HL-60/S4 treated with retinoic acid at 250 ng/mL for 4 days and 3 days (cell line): Measurements from ENCODE around the gene GSG1.

Experiments used
- in situ Hi-C: fragments of 300-500 bp; cut with MboI; formaldehyde crosslinking; loops from 2 replicates; pipeline ENCODE4 v1.7.0; 2022; ENCODE audit warnings: low sequenced_read_pairs

Gene GSG1

DNA sequence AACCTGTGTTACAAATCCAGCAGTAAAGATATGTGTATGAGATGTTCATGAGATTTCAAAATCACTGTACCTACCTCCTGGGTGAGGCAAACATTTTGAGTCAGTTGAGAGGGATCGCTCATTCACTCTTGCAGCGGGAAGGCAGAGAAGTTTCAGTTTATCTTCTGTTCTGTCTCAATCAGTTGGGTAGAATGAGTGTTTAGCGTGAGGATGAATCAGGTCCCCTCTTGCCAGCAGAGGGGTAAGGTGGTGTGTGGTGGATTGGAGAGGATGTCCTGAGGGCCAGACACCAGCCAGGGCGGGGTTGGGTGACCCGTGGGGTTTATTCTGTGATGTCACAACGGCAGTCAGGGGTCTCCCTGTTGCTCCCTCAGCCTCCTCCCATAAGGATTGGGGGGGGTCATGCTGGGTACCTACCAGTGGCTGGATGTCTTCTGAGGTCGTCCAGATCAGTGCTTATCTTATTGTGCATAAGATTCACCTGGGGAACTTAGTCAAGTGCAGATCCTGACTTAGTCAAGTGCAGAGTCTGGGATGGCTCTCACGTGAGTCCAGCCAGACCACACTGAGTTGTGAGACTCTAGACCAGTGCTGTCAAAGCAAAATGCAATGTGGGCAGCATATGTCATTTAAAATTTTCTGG, at the start of gene GSG1:
TSS of gene GSG1 (minus strand) at position 277 of the 643 bp plus-strand sequence. CDS start at position 122, 155 bp downstream.
- in situ Hi-C loops = no loop called here

DNA sequence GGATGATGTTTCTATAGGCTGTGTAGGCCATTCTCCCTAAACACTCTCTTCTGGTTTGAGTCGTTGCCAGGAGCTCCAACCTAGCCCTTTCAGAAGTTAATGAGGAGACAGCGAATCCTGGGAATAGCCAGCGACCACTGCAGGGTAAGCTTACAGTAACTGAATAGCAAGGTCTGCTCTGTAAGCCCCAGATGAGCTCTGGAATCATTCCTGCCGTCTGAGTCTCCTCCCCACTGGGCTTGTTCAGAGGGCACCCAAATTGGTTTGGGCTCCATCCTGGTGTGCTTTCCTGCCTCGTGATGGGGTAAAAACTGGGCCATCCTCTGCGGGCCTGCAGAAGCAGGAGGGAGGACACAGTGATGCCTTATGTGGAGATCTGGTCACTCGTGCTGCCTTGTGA, 49.7 kb upstream of the GSG1 start:
- in situ Hi-C loops = no loop called here

DNA sequence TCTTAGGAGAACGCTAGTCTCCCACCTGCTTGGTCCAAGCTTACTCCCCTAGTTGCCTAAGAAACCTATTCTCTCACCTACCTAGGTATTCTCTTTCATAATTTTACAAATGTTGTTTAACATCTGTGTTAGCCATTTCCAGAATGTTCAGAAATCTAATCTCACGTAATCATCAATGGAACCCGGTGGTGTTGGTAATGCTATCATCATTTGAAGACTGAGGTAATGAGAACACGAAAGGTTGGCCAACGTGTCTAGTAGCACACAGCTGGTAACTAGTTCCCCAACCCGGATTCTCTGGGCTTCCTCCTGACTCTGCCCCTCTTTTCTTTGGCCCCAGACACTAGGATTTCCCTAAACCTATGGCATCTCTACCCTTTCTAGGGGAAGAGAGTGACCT, 49.3 kb upstream of the GSG1 start:
- in situ Hi-C loops = no loop called here

DNA sequence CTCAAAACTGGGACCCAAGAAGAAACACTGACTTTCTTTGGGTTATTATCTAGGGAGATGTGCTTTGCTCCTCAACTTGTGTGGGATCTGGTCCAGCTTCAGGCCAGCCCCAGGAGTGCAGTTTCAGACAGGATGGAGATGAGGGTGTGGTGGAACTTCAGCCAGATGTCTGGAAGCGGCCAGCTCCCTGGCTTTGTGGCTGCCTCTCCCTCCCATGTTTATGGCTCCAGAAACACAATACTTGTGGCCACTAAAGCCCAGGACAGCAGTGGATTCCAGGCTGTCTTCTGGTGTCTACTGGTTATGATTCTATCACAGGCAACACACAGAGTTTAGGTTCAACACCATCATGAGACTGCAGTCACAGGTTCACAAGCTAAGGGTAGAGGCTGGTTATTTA, 48.8 kb upstream of the GSG1 start:
- in situ Hi-C loops = no loop called here

DNA sequence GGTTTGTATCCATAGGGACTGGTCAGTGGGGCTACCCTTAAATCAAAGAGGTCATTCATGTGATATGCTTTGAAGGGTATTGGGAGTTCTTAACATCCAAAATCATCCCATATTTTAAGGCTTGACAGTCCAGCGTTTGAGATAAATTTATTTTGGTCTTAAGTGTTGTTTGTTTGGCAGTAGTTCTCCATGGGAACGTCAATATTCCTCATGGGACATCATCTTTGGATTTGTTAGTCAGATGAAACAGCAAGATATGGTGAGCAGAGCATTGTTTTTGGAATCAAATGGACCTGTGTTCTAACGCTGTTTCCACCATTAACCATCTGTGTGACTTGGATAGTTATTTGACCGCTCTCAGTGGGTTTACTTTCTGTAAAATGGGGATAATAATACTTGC, 45.9 kb upstream of the GSG1 start:
- in situ Hi-C loops = no loop called here

DNA sequence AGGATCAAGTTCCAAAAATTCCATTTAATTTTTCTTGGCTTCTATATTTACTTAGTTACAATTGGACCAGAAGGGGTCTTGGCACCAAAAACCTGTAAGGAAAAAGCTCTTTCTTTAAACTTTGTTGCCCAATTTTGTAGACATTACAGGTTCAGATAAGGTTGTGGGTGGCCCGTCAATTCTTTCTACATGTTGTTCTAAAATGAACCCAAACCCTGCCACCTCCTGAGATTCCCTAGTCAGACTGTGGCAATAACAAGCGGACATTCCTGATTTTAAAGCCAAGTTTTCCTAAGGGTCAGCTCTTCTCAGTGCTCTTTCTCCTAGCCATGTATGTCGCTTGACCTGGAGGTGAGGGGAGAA, 45.0 kb upstream of the GSG1 start:
- in situ Hi-C loops = no loop called here

DNA sequence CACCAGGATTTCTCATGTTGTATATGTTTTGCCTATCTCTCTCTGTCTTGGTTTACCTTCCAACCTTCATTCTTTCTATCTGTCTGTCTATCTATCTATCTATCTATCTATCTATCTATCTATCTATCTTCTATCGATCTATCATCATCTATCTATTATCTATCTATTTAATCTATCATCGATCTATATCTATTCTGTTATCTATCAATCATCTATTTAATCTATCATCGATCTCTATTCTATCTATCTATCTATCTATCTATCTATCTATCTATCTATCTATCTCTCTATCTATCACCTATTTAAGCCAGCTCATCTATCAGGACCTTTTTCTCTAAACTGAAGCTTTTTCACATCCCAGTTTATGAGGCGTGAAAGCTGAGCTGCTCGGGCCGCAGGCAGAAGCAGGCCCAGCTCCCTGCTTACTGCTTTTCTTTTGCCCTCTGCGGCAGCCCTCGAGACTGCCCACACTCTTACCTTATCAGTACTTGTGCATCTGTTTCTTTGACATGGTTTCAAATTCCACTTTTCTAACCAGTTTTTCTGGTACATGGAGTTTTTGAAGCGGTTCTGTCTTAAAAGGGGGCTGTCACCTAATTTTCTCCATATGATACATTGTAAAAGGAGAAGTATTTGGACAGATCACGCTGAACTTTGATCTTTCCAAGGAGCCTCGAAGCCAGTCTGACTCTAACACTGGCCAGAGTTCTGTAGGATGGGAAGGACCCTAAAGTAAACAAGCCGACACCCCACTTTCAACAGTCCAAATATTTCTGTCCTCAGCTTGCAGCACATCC, 44.4 kb upstream of the GSG1 start:
- in situ Hi-C loops = no loop called here

DNA sequence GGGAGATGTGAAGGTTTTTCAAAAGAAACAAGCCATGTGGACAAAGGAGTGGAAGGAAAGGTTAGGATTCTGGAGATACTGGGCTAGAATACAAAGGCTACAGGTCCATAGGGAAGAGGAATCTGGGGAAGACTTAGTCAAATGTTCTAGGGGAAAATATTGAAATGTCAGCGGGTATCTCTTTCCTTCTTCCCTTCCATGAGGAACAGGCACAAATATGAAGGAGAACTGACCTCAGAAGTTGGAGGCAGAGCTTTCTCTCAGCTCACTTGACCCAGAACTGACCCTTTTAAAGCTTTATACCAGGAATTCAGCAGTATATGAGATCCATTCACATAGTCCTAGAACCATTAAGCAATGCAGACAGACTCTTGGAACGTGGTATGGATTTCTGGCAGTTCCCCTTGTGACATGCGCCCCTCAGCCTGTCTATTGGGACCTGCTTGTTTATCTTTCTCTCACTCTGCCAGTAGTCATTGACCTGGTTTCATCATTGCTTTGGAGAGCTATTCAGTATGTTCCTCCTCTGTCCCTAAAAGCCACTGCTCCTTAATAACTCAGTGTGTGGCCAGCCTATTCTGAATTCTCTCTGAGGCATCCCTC, 43.0 kb upstream of the GSG1 start:
- in situ Hi-C loops = no loop called here

DNA sequence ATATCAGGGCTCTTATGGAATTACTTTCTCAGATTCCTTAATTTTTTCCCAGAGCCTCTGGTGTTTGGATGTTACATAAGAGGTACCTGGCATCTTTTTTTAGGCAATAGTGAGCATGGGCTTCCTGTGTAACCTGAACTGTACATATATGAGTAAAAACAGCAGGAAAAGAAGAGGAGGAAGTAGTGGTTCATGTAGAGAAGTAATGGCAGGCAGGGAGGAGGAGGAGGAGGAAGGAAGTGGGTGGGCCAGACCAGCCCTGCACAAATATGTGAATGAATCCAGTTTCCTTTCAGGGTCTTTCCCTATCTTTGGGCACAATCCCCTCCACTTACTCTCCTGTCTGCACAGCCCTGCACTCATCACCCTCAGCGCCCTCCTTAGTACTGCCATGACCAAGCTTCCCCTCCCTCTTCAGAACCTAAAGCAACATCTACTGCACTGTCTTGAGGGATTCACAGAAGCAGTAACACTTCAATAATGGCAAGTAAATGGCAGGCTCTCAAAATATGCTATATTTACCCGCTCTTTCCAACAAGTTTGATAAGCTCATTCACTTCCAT, 40.9 kb upstream of the GSG1 start:
- in situ Hi-C loops = no loop called here

DNA sequence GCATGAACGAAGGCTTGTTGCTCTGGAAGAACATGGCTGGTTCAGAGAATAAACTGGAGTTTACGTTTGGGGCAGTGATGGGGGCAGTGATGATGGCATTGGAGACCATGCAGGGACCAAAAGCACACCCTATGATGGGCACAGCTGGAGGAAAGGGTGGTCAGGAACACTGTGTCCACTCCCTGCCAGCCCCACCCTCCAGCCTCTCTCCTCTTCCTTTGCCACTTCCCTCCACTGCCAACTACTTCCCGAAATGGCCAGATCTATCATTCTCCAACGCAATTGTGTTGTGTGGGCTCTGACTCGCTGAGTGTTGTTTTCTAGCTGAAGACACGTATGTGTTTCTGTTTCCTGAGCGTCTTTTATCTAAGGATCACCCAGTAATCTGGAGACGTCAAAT, 39.3 kb upstream of the GSG1 start:
- in situ Hi-C loops = no loop called here

DNA sequence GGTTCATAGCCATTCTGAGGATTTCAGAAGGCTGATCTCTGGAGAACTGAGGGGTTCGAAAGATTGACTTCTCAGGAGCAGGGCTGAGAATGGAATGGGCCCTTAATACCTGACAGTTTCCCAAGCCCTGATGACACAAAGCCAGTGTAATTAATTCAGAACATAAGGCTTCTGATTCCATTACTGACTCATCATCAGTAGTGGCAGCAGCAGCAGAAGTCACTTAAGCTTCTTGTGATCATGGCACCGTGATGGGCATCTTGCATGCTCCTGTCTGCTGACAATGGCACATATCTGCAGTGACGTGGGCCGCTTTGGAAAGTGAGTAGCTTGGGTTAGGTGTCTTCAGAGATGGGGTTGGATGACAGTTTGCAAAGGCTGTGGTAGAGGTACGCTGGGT, 38.2 kb upstream of the GSG1 start:
- in situ Hi-C loops = no loop called here

DNA sequence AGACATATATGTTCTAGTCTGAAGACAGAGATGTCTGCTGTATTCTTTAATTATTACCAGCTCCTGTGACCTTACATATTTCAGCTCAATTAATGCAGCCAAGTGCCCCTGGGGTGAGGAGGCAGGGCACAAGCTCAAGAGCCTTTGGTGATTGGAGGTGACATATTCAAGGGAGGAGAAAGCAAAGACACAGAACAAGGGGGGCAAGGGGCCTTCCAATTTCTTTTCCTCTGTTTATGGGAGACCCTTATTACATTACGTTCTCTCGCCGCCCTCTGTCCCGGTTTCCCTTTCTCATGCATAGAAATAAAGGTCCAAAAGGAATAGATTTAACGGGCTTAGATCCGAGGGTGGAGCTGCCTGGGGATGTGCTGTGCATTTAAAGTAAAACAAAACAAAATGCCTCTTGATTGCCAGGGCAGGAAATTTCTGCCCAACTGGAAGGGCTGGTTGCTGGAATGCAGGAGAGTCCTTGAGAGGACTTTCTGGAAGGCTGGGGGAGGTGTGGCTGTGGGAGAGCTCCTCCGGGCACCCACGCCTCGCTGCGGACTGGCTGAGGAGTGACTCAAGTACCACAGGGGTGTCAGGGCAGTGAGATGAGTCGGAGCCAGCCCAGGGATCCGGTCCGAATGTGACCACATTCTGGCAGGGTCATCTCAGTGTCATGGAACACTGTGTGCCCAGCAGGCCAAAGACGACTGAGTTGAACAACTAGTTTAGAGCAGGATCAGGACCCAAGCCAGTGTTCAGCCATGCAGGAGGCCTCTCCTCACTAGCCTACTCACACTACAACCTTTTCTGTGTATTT, 32.1 kb upstream of the GSG1 start:
- in situ Hi-C loops = no loop called here

DNA sequence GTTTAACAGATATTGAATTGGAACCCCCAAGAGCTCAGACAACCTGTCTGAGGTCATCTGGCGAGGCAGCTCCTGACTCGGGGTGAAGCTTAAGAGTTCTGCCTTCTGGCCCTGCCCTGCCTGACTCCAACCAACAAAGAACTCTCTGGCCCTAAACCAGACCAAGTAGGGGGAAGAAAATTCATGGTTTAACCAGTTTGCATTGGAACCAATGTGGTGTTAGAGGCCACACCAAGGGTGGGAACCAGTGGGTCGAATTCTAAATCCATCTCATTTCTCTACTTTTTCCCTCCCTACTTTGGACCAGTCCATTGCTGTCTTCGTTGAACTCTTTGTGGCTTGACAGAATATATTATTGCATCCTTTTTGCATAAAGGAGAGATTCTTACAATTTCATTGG, 30.4 kb upstream of the GSG1 start:
- in situ Hi-C loops = no loop called here

DNA sequence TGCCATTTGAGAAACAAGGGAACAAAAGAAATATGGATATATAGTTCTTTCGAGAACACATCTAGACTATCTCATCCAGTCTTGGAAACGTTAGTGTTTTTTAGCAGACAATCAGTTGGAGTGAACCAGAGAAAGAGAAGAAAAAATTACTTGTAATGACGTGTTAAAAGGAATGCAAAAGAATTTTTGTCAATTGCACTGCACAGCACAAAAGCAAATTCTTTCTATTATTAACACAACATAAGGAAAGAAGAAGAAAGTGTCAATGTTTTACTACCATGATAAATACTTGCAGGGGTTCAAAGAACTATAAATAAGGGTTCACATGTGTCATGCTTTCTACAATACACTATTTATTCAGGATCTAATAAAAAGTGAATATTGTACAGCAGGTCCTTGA, 27.5 kb upstream of the GSG1 start:
- in situ Hi-C loops = no loop called here

DNA sequence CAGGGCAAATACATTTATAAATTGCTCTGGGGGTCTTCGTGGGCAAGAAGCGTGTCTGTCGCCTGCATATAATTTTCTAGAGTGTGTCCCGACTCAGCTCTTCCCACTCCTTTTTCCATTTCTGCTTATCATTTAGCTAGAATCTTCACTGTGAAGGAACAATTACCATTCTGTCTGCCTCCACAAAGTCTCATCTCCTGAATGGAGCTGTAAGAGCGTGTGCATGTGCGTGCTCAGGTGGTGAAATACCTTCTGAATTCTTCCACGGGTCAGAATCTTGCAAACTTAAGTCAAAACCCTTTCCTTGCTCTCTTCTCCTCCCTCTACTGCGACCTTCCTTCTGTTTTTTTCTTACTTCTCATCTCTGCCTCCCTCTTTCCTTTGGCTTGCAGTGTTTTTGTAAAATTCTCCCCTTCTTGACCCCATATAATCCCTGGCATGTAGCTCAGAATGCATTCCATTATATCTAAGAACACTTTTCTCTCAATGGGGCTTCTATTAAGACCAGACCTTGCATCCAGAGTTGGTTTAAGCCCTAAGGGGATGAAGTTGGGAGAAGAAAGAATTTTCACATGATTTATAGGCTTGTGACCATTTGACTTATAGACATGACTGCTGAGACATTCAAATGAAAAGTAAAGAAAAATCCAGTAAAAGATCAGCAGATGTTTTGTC, 25.0 kb upstream of the GSG1 start:
- in situ Hi-C loops = no loop called here

DNA sequence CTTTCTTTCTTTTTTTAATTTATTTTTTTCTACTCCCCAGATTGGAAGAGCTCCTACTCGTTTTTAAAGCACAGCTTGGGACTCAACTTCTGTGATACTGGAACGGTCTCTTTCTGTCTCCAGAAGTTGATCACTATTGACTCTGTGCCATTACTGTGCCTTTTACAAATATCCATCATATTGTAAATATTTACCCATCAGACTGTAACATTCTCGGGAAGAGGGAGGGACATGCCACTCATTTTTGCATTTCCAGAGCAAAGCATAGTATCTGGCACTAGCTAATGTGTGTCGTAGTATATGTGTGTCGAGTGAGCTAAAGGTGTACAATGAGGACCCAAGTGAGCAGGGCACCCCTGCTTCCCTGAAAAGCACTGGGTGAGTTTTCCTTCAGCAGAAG, 24.0 kb upstream of the GSG1 start:
- in situ Hi-C loops = no loop called here

DNA sequence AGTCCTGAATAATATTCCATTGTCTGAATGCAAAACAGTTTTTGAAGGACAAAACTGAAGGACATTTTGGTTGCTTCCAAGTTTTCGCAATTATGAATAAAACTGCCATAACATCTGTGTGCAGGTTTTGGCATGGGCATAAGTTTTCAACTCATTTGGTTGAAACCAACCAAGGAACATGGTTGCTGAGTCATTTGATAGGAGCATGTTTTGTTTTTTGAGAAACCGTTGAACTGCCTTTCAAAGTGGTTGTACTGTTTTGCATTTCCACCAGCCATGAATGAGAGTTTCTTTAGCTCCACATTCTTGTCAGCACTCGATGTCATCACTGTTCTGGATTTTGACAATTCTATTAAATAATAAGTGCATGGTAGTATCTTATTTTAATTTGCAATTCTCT, 23.0 kb upstream of the GSG1 start:
- in situ Hi-C loops = no loop called here

DNA sequence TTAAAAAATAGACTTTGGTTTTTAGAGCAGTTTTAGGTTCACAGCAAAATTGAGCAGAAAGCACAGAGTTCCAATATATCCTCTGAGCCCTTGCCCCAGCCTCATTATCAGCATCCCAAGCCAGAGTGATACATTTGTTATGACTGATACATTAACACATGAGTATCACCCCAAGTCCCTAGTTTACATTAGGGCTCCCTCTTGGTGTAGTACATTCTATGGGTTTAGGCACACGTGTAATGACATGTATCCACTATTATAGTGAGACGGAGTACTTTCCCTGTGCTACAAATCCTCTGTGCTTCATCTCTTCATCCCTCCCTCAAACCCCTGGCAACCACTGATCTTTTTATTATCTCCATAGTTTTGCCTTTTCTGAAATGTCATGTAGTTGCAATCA, 22.5 kb upstream of the GSG1 start:
- in situ Hi-C loops = no loop called here

DNA sequence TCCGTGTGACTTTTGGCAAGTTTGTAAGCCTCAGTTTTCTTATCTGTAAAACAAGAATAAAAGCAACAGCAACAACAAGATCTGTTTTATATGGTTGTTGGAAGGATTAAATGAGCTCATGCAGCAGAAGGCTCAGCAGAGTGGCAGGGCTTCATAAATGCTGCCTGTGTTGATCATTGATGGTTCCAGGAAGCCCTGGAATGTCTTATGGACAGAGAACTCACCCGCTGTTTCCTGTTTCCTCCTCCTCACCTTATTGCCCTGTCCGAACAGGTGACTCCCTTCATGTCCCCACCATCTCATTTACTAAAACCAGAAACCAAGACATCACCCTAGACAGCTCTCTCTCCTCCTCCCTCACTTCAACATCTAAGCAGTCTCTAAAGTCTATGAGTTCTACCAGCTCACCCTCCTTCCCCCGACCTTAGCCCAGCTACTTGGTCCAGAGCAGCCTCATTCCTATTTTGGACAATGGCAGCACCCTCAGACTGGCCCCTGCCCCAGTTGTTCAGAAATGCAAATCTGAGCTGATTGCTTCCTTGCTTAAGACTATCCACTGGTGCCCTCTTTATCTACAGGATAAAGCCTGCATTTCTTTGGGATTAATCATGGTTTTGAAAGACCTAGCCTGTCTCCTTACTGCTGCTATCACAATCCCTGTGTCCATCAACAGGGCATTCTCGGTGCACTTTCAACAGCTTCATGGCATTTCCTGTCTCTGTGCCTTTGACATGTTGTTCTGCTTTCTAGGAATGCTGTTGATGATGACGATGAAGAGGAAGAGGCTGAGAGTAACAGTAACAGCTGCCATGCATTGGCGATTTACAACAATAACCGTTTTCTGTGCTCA, 21.4 kb upstream of the GSG1 start:
- in situ Hi-C loops = no loop called here

DNA sequence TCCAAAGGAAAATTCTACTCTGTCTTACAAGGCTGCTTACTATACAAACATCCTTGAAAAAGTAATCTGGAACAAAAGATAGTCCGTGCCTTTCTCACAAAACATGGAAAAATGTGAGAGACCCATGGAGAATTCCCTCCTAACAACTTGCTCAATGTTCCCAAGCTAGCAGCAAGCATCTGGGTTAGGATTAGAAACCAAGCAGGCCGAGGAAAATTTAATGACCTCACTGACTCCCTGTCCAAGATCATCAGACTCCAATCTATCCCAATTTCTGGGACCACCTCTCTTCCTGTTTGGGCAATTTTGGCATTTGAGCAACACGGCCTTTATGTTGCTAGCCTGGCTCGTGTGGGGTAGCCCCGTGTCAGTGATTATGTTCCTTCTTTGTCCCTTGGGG, 18.1 kb upstream of the GSG1 start:
- in situ Hi-C loops = no loop called here
